ENCODE measurements around the gene BPHL. TPM values are rescaled to one million over a fixed set of nuclear protein-coding genes. Genes with fewer than 3 reads are reported as not detected.

BPHL gene
- total and polyA plus RNA-seq, 2 donors from 2014 or later = 28.9 to 94.1 TPM

GRCh38 chr6:3122823-3123182, 4.3 kb downstream of the BPHL start:
- H3K9ac ChIP-seq (ENCODE audit: low read length in 3 of 3) = no peak overlapping the region
- H3K27me3 ChIP-seq (ENCODE audit: control insufficient read depth, insufficient read depth, low read length) = no peaks in the 10 kb centered on the region
- TF ChIP-seq CTCF (IDR thresholded peaks at IDR 0.05; ENCODE audit: borderline replicate concordance, extremely low read depth, insufficient read depth) = no peak
- peaks cover 0 to 7% (median 5%) of the 10 kb centered on the region in 3 donors for H3K4me1 ChIP-seq (ENCODE audit: control insufficient read depth in 2 of 3, insufficient read depth in 2 of 3, low read depth in 1 of 3, low read length in 3 of 3)
- no peaks in the 10 kb centered on the region for H3K9me3 ChIP-seq (ENCODE audit: control insufficient read depth in 2 of 3, insufficient read depth in 1 of 3, low read length in 3 of 3)
- no peak for DNase-seq
- H3K36me3 ChIP-seq (ENCODE audit: control insufficient read depth in 2 of 3, insufficient read depth in 3 of 3, low read length in 3 of 3) = no peaks in the 10 kb centered on the region
- intact Hi-C loops (cut with DNase I) = loop anchor here (10.0 kb wide), 1 partner anchor 122 kb away; no protein-coding TSS in a partner anchor
- FAIRE-seq = no peak
- no peak overlapping the region for H3K27ac ChIP-seq (ENCODE audit: low read depth in 2 of 2, low read length in 2 of 2)
- no peak overlapping the region for H3K4me3 ChIP-seq (ENCODE audit: low read length in 3 of 3)

DNA sequence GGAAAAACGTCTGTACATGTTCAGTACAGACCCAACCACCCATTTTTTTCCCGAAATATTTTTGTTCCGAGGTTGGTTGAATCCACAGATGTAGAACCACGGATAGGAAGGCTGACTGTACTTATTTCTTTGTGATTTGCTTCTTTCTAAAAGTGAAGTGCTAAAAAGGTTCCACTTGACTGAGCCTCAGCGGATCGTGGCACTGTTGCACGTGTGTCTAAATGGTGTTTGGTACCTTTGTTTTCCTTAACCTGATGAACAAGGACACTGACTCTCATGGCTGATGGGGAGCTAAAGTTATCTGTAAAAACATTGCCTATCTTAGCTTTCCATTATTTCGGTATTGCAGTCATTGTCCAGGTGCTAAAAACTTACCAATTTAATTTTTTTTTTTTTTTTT, 6.2 kb downstream of the BPHL start:
- Histone ChIP-seq H3K27me3 (ENCODE audit: control insufficient read depth, insufficient read depth, low read length) (no peaks in the 10 kb centered on the region), H3K9ac (ENCODE audit: low read length in 3 of 3) (no peak overlapping the region), H3K4me3 (ENCODE audit: low read length in 3 of 3) (no peak overlapping the region), H3K36me3 (ENCODE audit: control insufficient read depth in 2 of 3, insufficient read depth in 3 of 3, low read length in 3 of 3) (peaks cover 3 to 9% (median 7%) of the 10 kb centered on the region in 3 donors), H3K9me3 (ENCODE audit: control insufficient read depth in 2 of 3, insufficient read depth in 1 of 3, low read length in 3 of 3) (no peaks in the 10 kb centered on the region), H3K4me1 (ENCODE audit: control insufficient read depth in 2 of 3, insufficient read depth in 2 of 3, low read depth in 1 of 3, low read length in 3 of 3) (peaks cover 0 to 5% (median 0%) of the 10 kb centered on the region in 3 donors), H3K27ac (ENCODE audit: low read depth in 2 of 2, low read length in 2 of 2) (no peak overlapping the region)
- TF ChIP-seq CTCF (IDR thresholded peaks at IDR 0.05; ENCODE audit: borderline replicate concordance, extremely low read depth, insufficient read depth) = no peak
- intact Hi-C loops (cut with DNase I) = loop anchor here (10.0 kb wide), 1 partner anchor 120 kb away; no protein-coding TSS in a partner anchor
- DNase-seq (peak in 1 of 5 donors; percentile 6), FAIRE-seq (no peak)

- DNase-seq (no peak), FAIRE-seq (no peak)
- Histone ChIP-seq H3K9me3 (ENCODE audit: control insufficient read depth in 2 of 3, insufficient read depth in 1 of 3, low read length in 3 of 3) (no peaks in the 10 kb centered on the region), H3K9ac (ENCODE audit: low read length in 3 of 3) (no peak overlapping the region), H3K4me1 (ENCODE audit: control insufficient read depth in 2 of 3, insufficient read depth in 2 of 3, low read depth in 1 of 3, low read length in 3 of 3) (peaks cover 0 to 5% (median 0%) of the 10 kb centered on the region in 3 donors), H3K4me3 (ENCODE audit: low read length in 3 of 3) (no peak overlapping the region), H3K27ac (ENCODE audit: low read depth in 2 of 2, low read length in 2 of 2) (no peak overlapping the region), H3K27me3 (ENCODE audit: control insufficient read depth, insufficient read depth, low read length) (no peaks in the 10 kb centered on the region), H3K36me3 (ENCODE audit: control insufficient read depth in 2 of 3, insufficient read depth in 3 of 3, low read length in 3 of 3) (peaks cover 3 to 21% (median 7%) of the 10 kb centered on the region in 3 donors)
- no peak for TF ChIP-seq CTCF (IDR thresholded peaks at IDR 0.05; ENCODE audit: borderline replicate concordance, extremely low read depth, insufficient read depth)
- intact Hi-C loops (cut with DNase I) = loop anchor here (10.0 kb wide), 1 partner anchor 119 kb away; no protein-coding TSS in a partner anchor
Observed at GRCh38 chr6:3125815-3126214, 7.3 kb downstream of the BPHL start.

All from kidney (tissue), 14 donors.